ENCODE data around the gene JARID2.

DNA sequence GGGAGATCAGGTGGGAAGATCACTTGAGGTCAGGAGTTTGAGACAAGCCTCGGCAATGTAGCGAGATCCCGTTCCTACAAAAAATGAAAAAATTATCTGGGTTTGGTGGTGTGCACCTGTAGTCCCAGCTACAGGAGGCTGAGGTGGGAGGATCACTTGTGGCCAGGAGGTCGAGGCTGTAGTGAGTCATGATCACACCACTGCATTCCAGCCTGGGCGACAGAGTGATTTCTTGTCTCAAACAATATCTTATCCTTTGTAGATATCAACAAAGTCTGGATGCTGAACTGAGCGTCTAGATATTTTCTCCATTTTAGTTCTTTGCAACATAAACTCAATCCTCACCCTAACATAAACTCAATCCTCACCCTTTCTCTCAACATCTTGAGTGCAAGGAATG lies 219.3 kb downstream of the JARID2 start:
- TF ChIP-seq POLR2A (IDR thresholded peaks at IDR 0.05): no peak
- TF ChIP-seq, protein P1, sequence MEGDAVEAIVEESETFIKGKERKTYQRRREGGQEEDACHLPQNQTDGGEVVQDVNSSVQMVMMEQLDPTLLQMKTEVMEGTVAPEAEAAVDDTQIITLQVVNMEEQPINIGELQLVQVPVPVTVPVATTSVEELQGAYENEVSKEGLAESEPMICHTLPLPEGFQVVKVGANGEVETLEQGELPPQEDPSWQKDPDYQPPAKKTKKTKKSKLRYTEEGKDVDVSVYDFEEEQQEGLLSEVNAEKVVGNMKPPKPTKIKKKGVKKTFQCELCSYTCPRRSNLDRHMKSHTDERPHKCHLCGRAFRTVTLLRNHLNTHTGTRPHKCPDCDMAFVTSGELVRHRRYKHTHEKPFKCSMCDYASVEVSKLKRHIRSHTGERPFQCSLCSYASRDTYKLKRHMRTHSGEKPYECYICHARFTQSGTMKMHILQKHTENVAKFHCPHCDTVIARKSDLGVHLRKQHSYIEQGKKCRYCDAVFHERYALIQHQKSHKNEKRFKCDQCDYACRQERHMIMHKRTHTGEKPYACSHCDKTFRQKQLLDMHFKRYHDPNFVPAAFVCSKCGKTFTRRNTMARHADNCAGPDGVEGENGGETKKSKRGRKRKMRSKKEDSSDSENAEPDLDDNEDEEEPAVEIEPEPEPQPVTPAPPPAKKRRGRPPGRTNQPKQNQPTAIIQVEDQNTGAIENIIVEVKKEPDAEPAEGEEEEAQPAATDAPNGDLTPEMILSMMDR (IDR thresholded peaks at IDR 0.05): no peak

All from testis (tissue), 2 donors.